Measurements from ENCODE around the gene SLC18A3.

DNA sequence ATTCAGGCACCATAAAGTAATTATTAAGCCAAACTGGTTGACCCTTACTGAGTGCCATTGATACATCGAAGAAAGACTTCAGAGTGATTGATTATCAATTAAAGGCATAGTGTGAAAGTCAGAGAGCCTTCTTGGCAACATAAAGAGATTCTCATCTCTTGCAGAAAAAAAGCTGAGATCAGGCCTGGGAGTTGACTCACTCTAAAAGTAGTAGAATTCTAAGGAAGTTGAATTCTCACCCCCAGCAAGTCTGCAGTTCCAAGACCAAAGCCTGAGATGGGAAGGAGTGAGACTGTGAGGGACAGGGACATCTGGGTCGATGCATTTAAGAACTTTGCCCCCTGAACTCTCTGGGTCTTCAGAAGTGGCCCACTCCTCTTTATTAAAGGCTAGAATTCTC is 49.6 kb upstream of the SLC18A3 start:
- TF ChIP-seq ESRRA (CRISPR knock-in tag; IDR thresholded peaks at IDR 0.05; ENCODE audit: borderline replicate concordance) (no peak), NFYB (CRISPR knock-in tag; conservative IDR thresholded peaks at IDR 0.05; ENCODE audit: low read depth) (no peak), USF2 (CRISPR knock-in tag; IDR thresholded peaks at IDR 0.05) (no peak), NR3C1 (CRISPR knock-in tag; conservative IDR thresholded peaks at IDR 0.05; ENCODE audit: low read depth) (no peak), NFE2L1 (CRISPR knock-in tag; IDR thresholded peaks at IDR 0.05) (no peak), TP53 (CRISPR knock-in tag; IDR thresholded peaks at IDR 0.05) (no peak), GABPB1 (CRISPR knock-in tag; IDR thresholded peaks at IDR 0.05) (no peak), SP1 (CRISPR knock-in tag; conservative IDR thresholded peaks at IDR 0.05) (no peak), FOXJ3 (CRISPR knock-in tag; IDR thresholded peaks at IDR 0.05; ENCODE audit: borderline replicate concordance) (no peak), USF1 (CRISPR knock-in tag; IDR thresholded peaks at IDR 0.05) (no peak), ZBTB43 (CRISPR knock-in tag; IDR thresholded peaks at IDR 0.05) (no peak)
- TF ChIP-seq, protein P1, sequence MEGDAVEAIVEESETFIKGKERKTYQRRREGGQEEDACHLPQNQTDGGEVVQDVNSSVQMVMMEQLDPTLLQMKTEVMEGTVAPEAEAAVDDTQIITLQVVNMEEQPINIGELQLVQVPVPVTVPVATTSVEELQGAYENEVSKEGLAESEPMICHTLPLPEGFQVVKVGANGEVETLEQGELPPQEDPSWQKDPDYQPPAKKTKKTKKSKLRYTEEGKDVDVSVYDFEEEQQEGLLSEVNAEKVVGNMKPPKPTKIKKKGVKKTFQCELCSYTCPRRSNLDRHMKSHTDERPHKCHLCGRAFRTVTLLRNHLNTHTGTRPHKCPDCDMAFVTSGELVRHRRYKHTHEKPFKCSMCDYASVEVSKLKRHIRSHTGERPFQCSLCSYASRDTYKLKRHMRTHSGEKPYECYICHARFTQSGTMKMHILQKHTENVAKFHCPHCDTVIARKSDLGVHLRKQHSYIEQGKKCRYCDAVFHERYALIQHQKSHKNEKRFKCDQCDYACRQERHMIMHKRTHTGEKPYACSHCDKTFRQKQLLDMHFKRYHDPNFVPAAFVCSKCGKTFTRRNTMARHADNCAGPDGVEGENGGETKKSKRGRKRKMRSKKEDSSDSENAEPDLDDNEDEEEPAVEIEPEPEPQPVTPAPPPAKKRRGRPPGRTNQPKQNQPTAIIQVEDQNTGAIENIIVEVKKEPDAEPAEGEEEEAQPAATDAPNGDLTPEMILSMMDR (IDR thresholded peaks at IDR 0.05), result no peak

Data from WTC11 (cell line).